HG03159 (cell line): Measurements from ENCODE around the gene PTPN2.
"Not testable (repeated sequence)": the region's sequence is repeated elsewhere in the genome, so short reads cannot be mapped to it uniquely, and the experiment has no call there.

ENCODE experiments used
- ATAC-seq: cut with Tn5 transposase; IDR thresholded peaks from one replicate; pipeline ENCODE4 v1.9.1; 2021; ENCODE audit warnings: mild to moderate bottlenecking, moderate library complexity; ENCODE audit not compliant: unreplicated experiment

Gene PTPN2

GRCh38 chr18:12883684-12884405 is at the start of gene PTPN2:
Gene PTPN2, minus strand, starts transcription at chr18:12884237. Its CDS starts 96 bp downstream, at chr18:12884141.
- peak; percentile 68 for ATAC-seq

DNA sequence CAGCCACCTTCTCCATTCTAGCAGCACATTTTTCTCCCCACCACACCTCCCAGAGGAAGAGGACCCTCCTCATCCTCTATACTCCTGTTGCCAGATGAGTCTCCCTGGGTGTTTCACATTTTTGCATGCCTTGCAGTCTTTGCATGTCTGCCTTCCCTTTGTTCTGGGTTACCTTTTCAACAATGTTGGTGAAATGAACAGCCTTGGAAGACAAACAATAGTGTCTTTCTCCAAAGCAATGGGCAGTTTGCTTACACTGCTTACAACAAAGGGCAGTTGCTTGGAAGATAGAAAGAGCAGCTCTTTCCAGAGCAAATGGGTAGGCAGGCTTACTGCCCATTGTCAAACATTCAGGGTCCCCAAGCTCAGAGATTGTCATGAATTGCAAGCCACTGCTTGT is 49.3 kb upstream of the PTPN2 start:
- no peak for ATAC-seq

- ATAC-seq, result no peak
Measured at GRCh38 chr18:12930908-12931307, 46.9 kb upstream of the PTPN2 start.

DNA sequence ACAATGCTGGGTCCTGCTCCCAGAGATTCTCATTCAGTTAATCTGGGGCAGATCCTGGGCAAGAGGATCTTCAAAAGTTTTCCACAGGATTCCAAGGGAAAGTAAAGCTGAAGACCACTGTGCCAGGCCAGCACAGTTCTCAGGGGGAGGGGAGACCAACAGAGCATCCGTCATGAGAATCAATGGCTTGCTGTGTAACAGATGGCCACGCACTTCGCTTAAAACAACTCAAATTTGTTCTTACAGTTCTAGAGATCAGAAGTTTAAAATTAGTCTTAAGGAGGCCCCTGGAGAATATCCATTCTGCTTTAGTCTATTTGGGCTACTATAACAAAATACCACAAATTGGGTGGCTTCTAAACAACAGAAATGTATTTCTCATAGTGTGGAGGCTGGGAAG is 46.3 kb upstream of the PTPN2 start:
- ATAC-seq, result no peak

DNA sequence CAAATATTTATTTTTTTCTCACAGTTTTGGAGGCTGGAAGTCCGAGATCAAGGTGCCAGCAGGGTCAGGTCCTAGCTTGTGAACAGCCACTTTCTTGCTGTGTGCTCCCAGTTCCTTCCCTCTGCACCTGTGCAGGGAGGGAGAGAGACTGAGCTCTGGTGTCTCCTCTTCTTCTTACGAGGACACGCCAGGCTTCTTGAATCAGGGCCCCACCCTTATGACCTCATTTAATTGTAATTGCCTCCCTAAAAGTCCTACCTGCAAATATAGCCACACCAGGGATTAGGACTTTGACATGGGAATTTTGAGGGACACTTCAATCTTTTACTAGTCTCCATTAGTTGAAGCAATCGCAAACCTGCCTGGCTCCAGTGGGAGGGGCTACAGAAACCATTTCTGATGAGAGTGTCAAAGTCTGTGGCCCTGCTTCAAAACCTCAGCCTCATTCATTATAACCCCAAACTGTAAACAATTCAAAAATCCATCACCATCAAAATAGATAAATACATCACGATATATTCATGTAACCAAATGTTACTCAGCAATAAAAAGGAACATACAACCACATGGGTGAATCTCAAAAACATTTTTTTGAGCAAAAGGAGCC is 45.5 kb upstream of the PTPN2 start:
- no peak for ATAC-seq

DNA sequence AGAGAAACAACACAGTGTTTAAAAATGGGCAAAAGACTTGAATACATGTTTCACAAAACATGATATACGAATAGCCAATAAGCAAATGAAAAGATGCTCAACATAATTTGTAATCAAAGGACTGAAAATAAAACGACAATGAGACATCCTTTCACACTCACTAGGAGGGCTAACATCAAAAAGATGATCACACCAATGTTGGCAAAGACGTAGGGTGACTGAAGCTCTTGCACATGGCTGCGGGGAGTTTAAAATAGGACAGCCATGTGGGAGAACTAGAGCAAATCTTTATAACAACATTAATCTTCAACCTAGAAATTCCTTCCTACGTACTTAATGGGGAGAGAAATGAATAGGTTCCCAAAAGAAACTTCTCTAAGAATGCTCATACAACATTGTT is 44.6 kb upstream of the PTPN2 start:
- no peak for ATAC-seq

DNA sequence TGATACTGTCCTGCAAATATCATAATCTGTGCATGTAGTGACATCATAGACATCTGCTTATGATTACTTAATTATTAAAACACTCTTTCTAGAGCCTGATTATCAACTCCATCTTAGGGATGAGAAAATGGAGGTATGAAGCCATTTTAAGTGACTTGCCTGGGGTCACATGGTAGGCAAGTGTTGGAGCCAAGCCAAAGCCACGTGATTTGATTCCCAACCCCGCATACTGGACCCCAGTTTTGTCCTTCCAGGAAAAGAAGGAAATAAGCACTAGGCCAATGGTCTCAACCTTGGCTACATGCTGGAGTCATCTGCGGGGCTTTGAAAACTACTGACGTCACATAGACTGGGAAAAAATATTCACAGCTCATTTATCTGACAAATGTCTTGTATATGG is 44.2 kb upstream of the PTPN2 start:
- no peak for ATAC-seq

DNA sequence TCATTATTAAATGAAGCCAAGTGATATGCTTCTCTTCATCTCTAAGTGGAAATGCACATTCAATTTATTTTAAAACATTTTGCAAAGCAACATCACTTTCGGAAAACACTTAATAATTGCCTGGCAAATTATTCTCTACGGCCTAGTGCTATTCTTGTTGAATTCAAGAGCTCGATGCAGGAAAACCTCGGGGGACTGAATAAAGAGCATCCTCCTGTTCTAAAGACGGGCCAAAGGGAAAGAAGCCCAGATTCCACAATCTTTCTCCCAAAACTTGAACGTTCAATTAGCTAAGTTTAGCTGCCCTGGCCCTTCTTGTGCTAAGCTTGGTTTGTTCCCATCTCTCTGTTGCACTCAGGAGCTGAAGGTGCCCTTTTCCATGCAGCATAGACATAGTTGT is 40.6 kb upstream of the PTPN2 start:
- no peak for ATAC-seq

DNA sequence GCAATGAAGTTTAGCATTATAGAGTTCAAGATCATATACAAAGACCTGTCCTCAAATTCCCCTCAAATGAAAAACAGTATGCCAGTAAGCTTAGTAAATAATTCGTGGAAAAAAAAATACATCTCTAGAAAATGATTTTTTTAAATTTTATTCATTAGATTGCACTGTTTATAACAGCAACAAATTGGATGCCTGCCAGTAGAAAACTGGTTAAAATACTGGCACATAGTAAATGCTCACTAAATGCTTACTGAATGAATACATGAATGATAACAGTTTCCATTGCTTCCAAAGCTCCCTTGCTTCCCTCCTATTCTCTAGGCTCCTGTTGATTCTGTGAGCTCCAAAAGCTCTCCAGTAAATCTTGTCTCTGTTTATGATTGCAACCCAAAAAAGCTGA is 38.2 kb upstream of the PTPN2 start:
- ATAC-seq, result no peak

- ATAC-seq, result peak; percentile 75
Measured at GRCh38 chr18:12921178-12921577, 37.1 kb upstream of the PTPN2 start.

DNA sequence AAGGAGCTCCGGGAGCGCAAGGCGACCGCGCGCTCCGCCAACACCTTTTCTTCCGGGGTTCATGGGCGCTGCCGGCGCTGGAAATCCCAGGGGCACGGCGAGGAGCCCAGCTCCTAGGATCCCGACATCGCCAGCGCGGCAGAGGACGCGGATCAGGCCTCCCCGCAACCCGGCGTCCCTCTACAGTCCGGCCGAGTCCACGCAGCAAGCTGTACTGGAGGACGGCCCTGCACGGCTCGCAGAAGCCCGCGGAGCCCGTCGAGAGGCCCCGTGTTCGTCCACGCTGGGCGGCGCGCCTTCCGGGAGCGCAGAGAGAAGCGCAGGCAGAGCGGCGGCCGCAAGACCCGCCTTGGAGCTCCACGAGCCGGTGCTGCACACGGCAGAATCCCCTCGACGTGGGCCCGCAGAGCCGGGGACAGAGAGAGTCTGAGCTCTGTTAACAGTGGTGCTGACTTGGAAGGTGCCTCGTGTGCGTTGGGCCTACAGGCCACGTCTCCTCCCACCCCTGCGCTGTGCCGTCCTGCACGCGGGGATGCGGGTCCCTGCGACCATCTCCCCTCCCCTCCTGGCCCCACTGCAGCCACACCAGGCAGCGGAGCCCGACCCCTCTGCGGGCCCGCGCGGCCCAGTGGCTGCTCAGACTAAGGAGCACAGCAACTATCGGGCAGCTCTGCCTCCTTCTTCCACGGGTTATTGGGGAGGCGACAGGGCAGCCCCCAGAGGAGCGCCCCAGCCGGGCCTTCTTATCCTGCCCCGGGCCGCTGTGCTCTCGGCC is 28.1 kb upstream of the PTPN2 start:
- ATAC-seq, result no peak

DNA sequence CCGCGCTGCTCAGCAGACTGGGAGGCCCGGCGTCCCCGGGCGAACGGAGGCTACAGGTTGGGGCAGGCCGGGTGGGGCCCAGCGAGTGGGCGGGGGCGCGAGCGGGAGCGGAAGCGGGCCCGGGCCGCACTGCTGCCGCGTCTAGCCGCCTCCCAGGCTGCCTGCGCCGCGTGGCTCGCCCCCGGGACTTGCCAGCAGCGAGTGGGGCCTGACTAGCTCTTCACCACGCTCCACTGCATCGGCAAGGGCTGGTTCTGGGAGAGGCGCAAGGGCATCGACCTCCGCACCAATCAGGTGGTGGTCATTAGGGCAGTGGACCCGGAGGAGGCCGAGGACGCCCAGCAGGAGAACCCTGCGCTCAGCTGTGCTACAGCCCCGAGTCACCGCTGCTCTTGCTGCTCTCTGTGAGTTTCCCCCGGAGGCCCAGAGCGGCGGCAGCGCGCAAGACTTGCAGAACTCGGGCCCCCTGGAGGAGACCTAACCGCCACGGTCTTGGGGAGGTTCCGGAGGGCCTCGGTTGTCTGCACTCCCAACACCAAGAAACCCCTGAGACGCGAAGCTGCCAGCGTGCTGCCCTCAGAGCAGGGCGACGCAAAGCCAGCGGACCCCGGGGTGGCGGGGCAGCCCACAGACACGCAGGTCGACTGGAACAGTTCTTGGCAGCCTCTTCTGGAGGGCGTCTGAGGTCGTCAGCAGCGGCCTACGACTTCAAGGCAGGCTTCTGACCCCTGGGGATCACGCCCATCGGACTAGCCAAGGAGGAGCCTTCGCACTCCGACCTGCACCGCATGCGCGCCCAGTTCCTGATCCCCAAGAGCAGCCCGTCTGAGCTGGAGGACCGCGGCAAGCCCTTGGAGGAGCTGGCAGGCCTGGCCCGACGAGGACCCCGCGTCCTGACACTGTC is 27.2 kb upstream of the PTPN2 start:
- ATAC-seq, result no peak

- ATAC-seq, result no peak
Measured at GRCh38 chr18:12908706-12909105, 24.7 kb upstream of the PTPN2 start.

DNA sequence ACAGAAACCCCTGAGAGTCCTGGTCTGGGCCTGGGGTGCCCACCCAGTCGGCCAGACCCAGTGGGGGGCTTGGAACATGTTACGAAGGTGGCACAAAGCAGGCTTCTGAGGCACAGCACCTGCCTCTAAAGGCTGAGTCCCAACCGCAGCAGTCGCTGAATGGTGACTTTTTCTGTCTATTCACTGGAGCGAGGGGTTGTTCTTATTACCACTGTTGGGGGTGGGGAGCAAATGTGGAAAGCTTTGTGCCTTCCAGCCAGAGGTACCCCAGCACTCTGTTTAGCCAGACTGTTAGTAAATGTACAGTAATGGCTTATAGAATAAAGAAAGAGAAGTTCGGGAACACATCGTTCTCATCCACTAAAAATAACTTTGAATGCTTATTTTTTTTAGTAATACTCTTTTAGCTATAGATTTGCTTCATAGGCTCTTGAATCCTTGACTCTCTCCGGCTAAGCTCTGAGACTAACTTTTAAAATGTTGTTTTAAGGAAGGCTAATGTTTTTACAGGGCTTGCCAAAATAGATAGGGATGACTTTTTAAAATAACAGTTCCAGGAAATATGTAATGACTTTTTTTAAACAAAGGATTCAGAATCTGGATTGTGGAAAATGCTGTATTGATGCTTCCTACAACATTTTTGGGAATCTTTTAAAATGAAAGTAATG is 23.4 kb upstream of the PTPN2 start:
- ATAC-seq, result no peak

DNA sequence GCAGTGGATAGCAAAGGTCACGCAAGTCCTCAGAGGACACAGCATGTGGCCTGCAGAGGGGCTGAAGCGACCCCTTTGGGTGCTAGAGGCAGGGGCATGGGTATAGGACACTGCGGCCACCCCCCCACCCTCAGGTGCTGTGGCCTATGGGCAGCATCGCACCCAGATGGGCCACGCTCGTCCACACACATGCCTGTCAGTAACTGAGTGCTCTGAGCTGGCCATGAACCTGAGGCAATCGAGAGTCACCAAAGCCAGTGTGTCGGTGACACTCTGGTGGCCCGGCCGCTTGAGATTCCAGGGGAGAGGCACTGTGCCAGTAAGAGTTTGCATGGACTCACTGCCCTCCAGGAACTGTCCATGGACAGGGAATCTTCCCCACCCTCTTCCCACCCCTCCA is 22.7 kb upstream of the PTPN2 start:
- ATAC-seq, result no peak

GRCh38 chr18:12906119-12906518 is 22.1 kb upstream of the PTPN2 start:
- no peak for ATAC-seq

GRCh38 chr18:12904012-12904516 is 20.0 kb upstream of the PTPN2 start:
- ATAC-seq, result no peak

- ATAC-seq, result not testable (repeated sequence)
Measured at GRCh38 chr18:12901208-12901607, 17.2 kb upstream of the PTPN2 start.

DNA sequence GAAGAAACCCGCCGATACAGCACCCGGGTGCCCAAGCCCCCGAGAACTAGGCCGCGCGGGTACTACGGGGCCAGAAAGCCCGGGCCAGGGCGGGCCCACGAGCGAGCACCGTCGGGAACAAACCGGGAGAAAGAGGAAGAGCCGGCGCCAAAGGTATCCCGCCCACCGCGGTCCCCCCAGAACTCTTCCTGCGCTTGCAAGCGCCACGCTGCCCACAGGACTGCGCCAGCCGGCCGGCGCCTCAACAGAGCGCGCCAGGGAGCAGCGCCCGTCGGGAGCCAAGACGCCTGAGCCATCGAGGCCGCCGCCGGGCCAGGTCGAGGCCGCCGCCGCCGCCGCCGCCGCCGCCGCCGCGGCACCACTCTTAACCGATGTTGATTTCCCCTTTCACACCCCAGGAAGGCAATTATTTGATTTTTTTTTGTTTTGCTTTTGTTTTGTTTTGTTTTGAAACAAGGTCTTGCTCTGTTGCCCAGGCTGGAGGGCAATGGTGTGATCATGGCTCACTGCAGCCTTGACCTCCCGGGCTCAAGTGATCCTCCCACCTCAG is 12.8 kb upstream of the PTPN2 start:
- ATAC-seq, result not testable (repeated sequence)

GRCh38 chr18:12895626-12896025 is 11.6 kb upstream of the PTPN2 start:
- no peak for ATAC-seq
